ENCODE data around the gene RPS27.

- TF ChIP-seq TEAD4 (IDR thresholded peaks at IDR 0.05) = no peak
- TF ChIP-seq, protein P1, sequence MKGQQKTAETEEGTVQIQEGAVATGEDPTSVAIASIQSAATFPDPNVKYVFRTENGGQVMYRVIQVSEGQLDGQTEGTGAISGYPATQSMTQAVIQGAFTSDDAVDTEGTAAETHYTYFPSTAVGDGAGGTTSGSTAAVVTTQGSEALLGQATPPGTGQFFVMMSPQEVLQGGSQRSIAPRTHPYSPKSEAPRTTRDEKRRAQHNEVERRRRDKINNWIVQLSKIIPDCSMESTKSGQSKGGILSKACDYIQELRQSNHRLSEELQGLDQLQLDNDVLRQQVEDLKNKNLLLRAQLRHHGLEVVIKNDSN (IDR thresholded peaks at IDR 0.05) = no peak
Observed at GRCh38 chr1:153951183-153951582, 39.4 kb upstream of the RPS27 start.

Measured in Ishikawa (cell line).